ENCODE results near the gene DDR2.

DDR2 gene

GRCh38 chr1:162690672-162691434 lies 58.6 kb downstream of the DDR2 start:
- no peak overlapping the region for H3K4me3 Mint-ChIP-seq
- H3K27me3 Mint-ChIP-seq = peaks cover 8% of the 10 kb centered on the region
- H3K4me1 Mint-ChIP-seq (ENCODE audit: low read depth) = peaks cover 7% of the 10 kb centered on the region
- DNase-seq = no peak
- no peaks in the 10 kb centered on the region for H3K9me3 Mint-ChIP-seq
- no peak overlapping the region for H3K27ac Mint-ChIP-seq
- H3K36me3 Mint-ChIP-seq (ENCODE audit: low read depth) = no peaks in the 10 kb centered on the region

- H3K36me3 Mint-ChIP-seq (ENCODE audit: low read depth) = no peaks in the 10 kb centered on the region
- no peak overlapping the region for H3K4me3 Mint-ChIP-seq
- no peaks in the 10 kb centered on the region for H3K9me3 Mint-ChIP-seq
- no peak for DNase-seq
- H3K4me1 Mint-ChIP-seq (ENCODE audit: low read depth) = peaks cover 7% of the 10 kb centered on the region
- H3K27me3 Mint-ChIP-seq = peaks cover 9% of the 10 kb centered on the region
- no peak overlapping the region for H3K27ac Mint-ChIP-seq
These were observed 59.8 kb downstream of the DDR2 start for GRCh38 chr1:162691999-162692575.

- Mint-ChIP-seq H3K36me3 (ENCODE audit: low read depth) (no peaks in the 10 kb centered on the region), H3K4me3 (no peak overlapping the region), H3K9me3 (no peaks in the 10 kb centered on the region), H3K4me1 (ENCODE audit: low read depth) (no peaks in the 10 kb centered on the region), H3K27ac (no peak overlapping the region), H3K27me3 (peaks cover 2% of the 10 kb centered on the region)
- DNase-seq = no peak
These were observed 62.6 kb downstream of the DDR2 start for GRCh38 chr1:162694911-162695310.

DNA sequence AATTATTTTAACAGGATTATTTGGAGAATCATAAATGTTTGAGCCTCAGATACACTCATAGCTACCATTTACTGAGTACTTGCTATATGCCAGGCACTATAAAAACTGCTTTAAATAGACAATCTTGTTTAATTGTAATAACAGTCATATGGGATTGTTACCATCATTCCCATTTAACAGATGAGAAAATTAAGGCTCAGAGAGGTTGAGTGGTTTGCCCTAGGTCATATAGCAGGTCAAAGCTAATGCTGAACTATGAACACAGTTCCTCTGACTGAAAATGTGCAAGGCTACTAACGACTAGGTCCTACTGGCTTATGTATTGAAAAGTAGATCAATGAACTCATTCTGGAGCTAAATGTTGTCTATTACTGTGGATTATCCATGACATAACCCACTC lies 63.4 kb downstream of the DDR2 start:
- peaks cover 2% of the 10 kb centered on the region for H3K27me3 Mint-ChIP-seq
- DNase-seq = no peak
- H3K9me3 Mint-ChIP-seq = no peaks in the 10 kb centered on the region
- no peaks in the 10 kb centered on the region for H3K4me1 Mint-ChIP-seq (ENCODE audit: low read depth)
- no peak overlapping the region for H3K27ac Mint-ChIP-seq
- no peaks in the 10 kb centered on the region for H3K36me3 Mint-ChIP-seq (ENCODE audit: low read depth)
- H3K4me3 Mint-ChIP-seq = no peak overlapping the region

- Mint-ChIP-seq H3K4me1 (ENCODE audit: low read depth) (no peaks in the 10 kb centered on the region), H3K27ac (no peak overlapping the region), H3K36me3 (ENCODE audit: low read depth) (no peaks in the 10 kb centered on the region), H3K4me3 (no peak overlapping the region), H3K9me3 (no peaks in the 10 kb centered on the region), H3K27me3 (peaks cover 2% of the 10 kb centered on the region)
- no peak for DNase-seq
These were observed 64.1 kb downstream of the DDR2 start for GRCh38 chr1:162696286-162696862.

- Mint-ChIP-seq H3K27ac (no peak overlapping the region), H3K27me3 (peaks cover 2% of the 10 kb centered on the region), H3K4me3 (no peak overlapping the region), H3K36me3 (ENCODE audit: low read depth) (no peaks in the 10 kb centered on the region), H3K9me3 (no peaks in the 10 kb centered on the region), H3K4me1 (ENCODE audit: low read depth) (no peaks in the 10 kb centered on the region)
- no peak for DNase-seq
These were observed 65.1 kb downstream of the DDR2 start for GRCh38 chr1:162697140-162697895.

DNA sequence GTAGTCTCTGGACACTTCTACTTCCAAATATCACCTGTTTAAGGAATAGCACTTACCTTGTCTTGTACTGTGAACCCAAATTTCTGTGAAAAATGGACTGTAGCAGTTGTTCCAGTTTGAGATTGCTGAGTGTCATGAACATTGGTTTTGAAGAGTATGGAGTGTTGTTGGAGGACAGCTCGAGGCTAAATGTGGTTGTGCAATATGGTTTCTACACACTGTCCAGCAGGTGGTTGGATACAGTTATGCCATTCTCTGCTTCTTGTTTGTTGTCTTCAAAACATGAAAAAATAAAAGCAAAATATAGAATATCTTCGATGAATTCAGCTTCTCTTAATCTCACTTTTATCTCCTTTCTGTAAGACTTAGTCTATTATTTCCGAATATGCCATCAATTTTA lies 67.1 kb downstream of the DDR2 start:
- no peak for DNase-seq
- peaks cover 2% of the 10 kb centered on the region for H3K27me3 Mint-ChIP-seq
- no peak overlapping the region for H3K27ac Mint-ChIP-seq
- H3K36me3 Mint-ChIP-seq (ENCODE audit: low read depth) = no peaks in the 10 kb centered on the region
- no peaks in the 10 kb centered on the region for H3K9me3 Mint-ChIP-seq
- H3K4me3 Mint-ChIP-seq = no peak overlapping the region
- H3K4me1 Mint-ChIP-seq (ENCODE audit: low read depth) = no peaks in the 10 kb centered on the region

GRCh38 chr1:162700131-162700530 lies 67.9 kb downstream of the DDR2 start:
- no peaks in the 10 kb centered on the region for H3K36me3 Mint-ChIP-seq (ENCODE audit: low read depth)
- no peaks in the 10 kb centered on the region for H3K9me3 Mint-ChIP-seq
- no peaks in the 10 kb centered on the region for H3K4me1 Mint-ChIP-seq (ENCODE audit: low read depth)
- no peak overlapping the region for H3K27ac Mint-ChIP-seq
- peaks cover 2% of the 10 kb centered on the region for H3K27me3 Mint-ChIP-seq
- H3K4me3 Mint-ChIP-seq = no peak overlapping the region
- no peak for DNase-seq

DNA sequence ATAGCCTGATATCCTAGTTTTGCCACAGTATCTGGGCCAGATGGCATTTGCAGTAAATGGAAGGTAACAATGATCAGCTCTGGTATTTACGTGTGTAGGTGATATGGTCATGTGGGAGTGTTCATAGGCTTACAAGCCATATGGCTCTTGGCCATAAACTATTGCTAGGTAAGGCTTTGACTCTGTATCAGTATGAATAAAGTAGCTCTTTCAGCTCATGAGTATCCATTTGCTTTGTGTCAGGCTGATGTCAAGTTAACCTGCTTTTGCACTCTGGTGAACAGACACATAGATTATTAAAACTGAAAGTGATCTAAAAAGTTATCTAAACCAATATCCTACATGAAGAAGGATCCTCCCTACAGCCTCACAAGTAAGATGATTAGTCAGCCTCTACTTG lies 69.0 kb downstream of the DDR2 start:
- no peak for DNase-seq
- no peaks in the 10 kb centered on the region for H3K9me3 Mint-ChIP-seq
- no peaks in the 10 kb centered on the region for H3K36me3 Mint-ChIP-seq (ENCODE audit: low read depth)
- H3K4me3 Mint-ChIP-seq = no peak overlapping the region
- H3K4me1 Mint-ChIP-seq (ENCODE audit: low read depth) = no peaks in the 10 kb centered on the region
- H3K27me3 Mint-ChIP-seq = no peaks in the 10 kb centered on the region
- H3K27ac Mint-ChIP-seq = no peak overlapping the region

GRCh38 chr1:162702628-162703027 lies 70.4 kb downstream of the DDR2 start:
- no peak overlapping the region for H3K4me3 Mint-ChIP-seq
- no peaks in the 10 kb centered on the region for H3K27me3 Mint-ChIP-seq
- no peak overlapping the region for H3K27ac Mint-ChIP-seq
- H3K9me3 Mint-ChIP-seq = no peaks in the 10 kb centered on the region
- DNase-seq = no peak
- no peaks in the 10 kb centered on the region for H3K36me3 Mint-ChIP-seq (ENCODE audit: low read depth)
- no peaks in the 10 kb centered on the region for H3K4me1 Mint-ChIP-seq (ENCODE audit: low read depth)

DNA sequence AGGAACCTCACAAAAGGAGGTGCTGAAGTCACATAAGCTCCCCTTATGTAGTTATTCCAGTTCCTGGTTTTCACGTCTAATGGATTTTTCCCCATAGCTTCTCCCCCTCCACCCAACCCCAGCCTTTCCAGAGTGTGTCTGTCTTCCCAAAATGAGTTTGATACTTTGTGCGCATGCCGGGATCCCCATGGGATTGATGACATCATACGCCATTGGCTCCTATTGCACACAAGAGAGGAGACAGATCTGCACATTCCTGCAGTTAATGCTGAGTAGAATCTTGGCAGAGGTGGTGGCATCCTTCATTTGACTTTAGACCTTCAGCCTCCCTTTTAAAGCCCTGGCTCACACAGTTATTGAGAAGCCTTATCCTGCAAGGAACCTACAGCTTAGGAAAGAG lies 71.4 kb downstream of the DDR2 start:
- no peak for DNase-seq
- H3K27ac Mint-ChIP-seq = no peak overlapping the region
- no peaks in the 10 kb centered on the region for H3K4me1 Mint-ChIP-seq (ENCODE audit: low read depth)
- no peak overlapping the region for H3K4me3 Mint-ChIP-seq
- no peaks in the 10 kb centered on the region for H3K27me3 Mint-ChIP-seq
- no peaks in the 10 kb centered on the region for H3K9me3 Mint-ChIP-seq
- H3K36me3 Mint-ChIP-seq (ENCODE audit: low read depth) = no peaks in the 10 kb centered on the region

DNA sequence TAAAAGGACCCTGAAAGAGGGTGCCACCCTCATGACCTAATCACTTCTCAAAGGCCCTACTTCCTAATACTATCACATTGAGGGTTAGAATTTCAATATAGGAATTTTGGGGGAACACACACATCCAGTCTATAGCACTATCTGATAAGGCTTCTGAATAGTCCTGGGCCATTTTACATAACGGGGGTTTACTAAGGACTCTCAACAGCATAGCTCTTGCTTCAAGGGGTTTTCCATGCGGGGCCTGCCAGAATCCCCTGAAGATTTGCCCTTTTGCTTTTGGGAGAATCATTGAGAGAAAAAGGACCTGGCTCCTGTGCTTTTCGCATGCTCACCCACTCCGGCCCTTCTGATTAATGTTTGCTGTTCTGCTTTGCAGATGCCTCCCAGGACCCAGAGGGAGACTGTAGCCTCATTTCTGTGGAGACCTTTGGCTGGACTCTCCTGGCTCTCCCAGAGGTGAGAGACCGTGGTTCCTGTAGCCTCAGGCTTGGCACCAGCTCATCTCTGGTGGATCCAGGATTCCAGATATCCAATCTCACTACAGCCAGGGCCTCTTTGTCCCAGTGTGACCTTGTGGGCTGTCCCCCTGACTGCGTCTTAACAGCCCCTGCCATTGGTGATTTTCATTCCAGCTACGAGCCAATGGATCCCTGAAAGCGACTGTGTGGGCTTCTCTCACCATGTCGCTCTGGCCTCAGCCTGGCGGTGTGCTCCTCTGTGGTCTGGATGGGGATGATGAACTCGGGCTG lies 72.6 kb downstream of the DDR2 start:
- Mint-ChIP-seq H3K36me3 (ENCODE audit: low read depth) (no peaks in the 10 kb centered on the region), H3K27me3 (no peaks in the 10 kb centered on the region), H3K4me1 (ENCODE audit: low read depth) (no peaks in the 10 kb centered on the region), H3K27ac (no peak overlapping the region), H3K4me3 (no peak overlapping the region), H3K9me3 (no peaks in the 10 kb centered on the region)
- DNase-seq = no peak

- H3K4me3 Mint-ChIP-seq = no peak overlapping the region
- DNase-seq = no peak
- H3K27me3 Mint-ChIP-seq = no peaks in the 10 kb centered on the region
- H3K36me3 Mint-ChIP-seq (ENCODE audit: low read depth) = no peaks in the 10 kb centered on the region
- no peak overlapping the region for H3K27ac Mint-ChIP-seq
- H3K9me3 Mint-ChIP-seq = no peaks in the 10 kb centered on the region
- no peaks in the 10 kb centered on the region for H3K4me1 Mint-ChIP-seq (ENCODE audit: low read depth)
These were observed 73.7 kb downstream of the DDR2 start for GRCh38 chr1:162706003-162706402.

- DNase-seq = no peak
- no peaks in the 10 kb centered on the region for H3K4me1 Mint-ChIP-seq (ENCODE audit: low read depth)
- H3K27me3 Mint-ChIP-seq = no peaks in the 10 kb centered on the region
- H3K27ac Mint-ChIP-seq = no peak overlapping the region
- no peak overlapping the region for H3K4me3 Mint-ChIP-seq
- H3K36me3 Mint-ChIP-seq (ENCODE audit: low read depth) = no peaks in the 10 kb centered on the region
- no peaks in the 10 kb centered on the region for H3K9me3 Mint-ChIP-seq
These were observed 74.3 kb downstream of the DDR2 start for GRCh38 chr1:162706606-162707005.

Measured in activated T-cell treated with anti-CD3 and anti-CD28 coated beads, Interleukin-2, amount 50 U/mL, for 24 hours (primary cell).